OCI-LY3 (cell line): ENCODE measurements around the gene LINC01488.

ENCODE experiments used
- H2AFZ ChIP-seq: fragments of 200-600, 300-600 bp; shearing (Covaris generic); 2 replicates; pipeline ENCODE4 v1.6.0; 2014; ENCODE audit warnings: antibody characterized with exemption, low read depth, low read length
- H3K27ac ChIP-seq: fragments of 200-600, 300-600 bp; sonication (generic); 2 replicates; pipeline ENCODE4 v1.5.1; 2014; ENCODE audit warnings: mild to moderate bottlenecking, low read length, moderate library complexity, mixed read lengths
- H3K27me3 ChIP-seq: fragments of 200-600, 300-600 bp; sonication (generic); 2 replicates; pipeline ENCODE4 v1.6.1; 2014; ENCODE audit warnings: low read depth, low read length, mixed read lengths
- H3K36me3 ChIP-seq: fragments of 200-600, 300-600 bp; sonication (generic); replicated peaks from 2 replicates; pipeline ENCODE3; 2014; ENCODE audit warnings: low read depth, low read length, mixed read lengths
- H3K4me1 ChIP-seq: fragments of 300-600, 200-600 bp; sonication (generic); 2 replicates; pipeline ENCODE4 v1.6.1; 2014; ENCODE audit warnings: low read length, mixed read lengths
- H3K4me2 ChIP-seq: fragments of 200-600, 300-600 bp; sonication (generic); 2 replicates; pipeline ENCODE4 v1.6.1; 2014; ENCODE audit warnings: low read length, mixed read lengths
- H3K4me3 ChIP-seq: fragments of 300-600, 200-600 bp; sonication (generic); 2 replicates; pipeline ENCODE4 v1.5.1; 2014; ENCODE audit warnings: antibody characterized with exemption, mild to moderate bottlenecking, low read length, moderate library complexity
- H3K79me2 ChIP-seq: fragments of 300-600, 200-600 bp; shearing (Covaris generic); 2 replicates; pipeline ENCODE4 v1.6.1; 2014; ENCODE audit warnings: mild to moderate bottlenecking, low read length, mixed read lengths
- H3K9ac ChIP-seq: fragments of 300-600, 200-600 bp; shearing (Covaris generic); 2 replicates; pipeline ENCODE4 v1.6.0; 2014; ENCODE audit warnings: mild to moderate bottlenecking, low read length, moderate library complexity
- H3K9me3 ChIP-seq: fragments of 200-600, 300-600 bp; shearing (Covaris generic); 2 replicates; pipeline ENCODE4 v1.6.1; 2014; ENCODE audit warnings: low read length, mixed read lengths; ENCODE audit not compliant: insufficient read depth
- H4K20me1 ChIP-seq: fragments of 200-600, 300-600 bp; sonication (generic); 2 replicates; pipeline ENCODE4 v1.6.1; 2016; ENCODE audit warnings: low read length, mixed read lengths; ENCODE audit not compliant: insufficient read depth
- CTCF ChIP-seq: fragments of 200-600, 300-600 bp; sonication (generic); IDR thresholded peaks from 2 replicates; pipeline ENCODE4 v1.5.1; 2014; ENCODE audit warnings: antibody characterized with exemption, low read length, low read depth
- EZH2phosphoT487 ChIP-seq: fragments of 200-600 bp; shearing (Covaris generic); IDR thresholded peaks from 2 replicates; pipeline ENCODE4 v1.6.1; 2018; ENCODE audit warnings: antibody characterized with exemption, mixed run types, low read depth

Gene LINC01488

GRCh38 chr11:69462106-69462951, 19.1 kb upstream of the LINC01488 start:
- Histone ChIP-seq H2AFZ (no peak overlapping the region), H4K20me1 (no peaks in the 10 kb centered on the region), H3K4me2 (no peak overlapping the region), H3K79me2 (no peaks in the 10 kb centered on the region), H3K9me3 (peaks cover 10% of the 10 kb centered on the region; the same call in 1 of the 2 replicates), H3K27ac (no peak overlapping the region), H3K36me3 (peaks cover 3% of the 10 kb centered on the region), H3K4me3 (no peak overlapping the region), H3K9ac (no peak overlapping the region), H3K4me1 (peaks cover 4% of the 10 kb centered on the region; the same call in 1 of the 2 replicates), H3K27me3 (peaks cover 44% of the 10 kb centered on the region)
- TF ChIP-seq CTCF = no peak
- no peak for TF ChIP-seq EZH2phosphoT487

GRCh38 chr11:69463181-69463994, 18.1 kb upstream of the LINC01488 start:
- no peak for TF ChIP-seq EZH2phosphoT487
- TF ChIP-seq CTCF = no peak
- Histone ChIP-seq H3K4me2 (no peak overlapping the region), H3K9ac (no peak overlapping the region)

GRCh38 chr11:69463995-69464960, 17.2 kb upstream of the LINC01488 start:
- no peaks in the 10 kb centered on the region for H4K20me1 ChIP-seq
- no peak overlapping the region for H2AFZ ChIP-seq
- H3K79me2 ChIP-seq = no peaks in the 10 kb centered on the region
- H3K36me3 ChIP-seq = no peaks in the 10 kb centered on the region
- H3K27me3 ChIP-seq = peaks cover 36% of the 10 kb centered on the region
- H3K9ac ChIP-seq = no peak overlapping the region
- peaks cover 5% of the 10 kb centered on the region; the same call in 1 of the 2 replicates for H3K9me3 ChIP-seq
- no peak for TF ChIP-seq CTCF
- no peak for TF ChIP-seq EZH2phosphoT487
- H3K4me3 ChIP-seq = no peak overlapping the region
- H3K27ac ChIP-seq = no peak overlapping the region
- H3K4me1 ChIP-seq = peaks cover 10% of the 10 kb centered on the region
- no peak overlapping the region for H3K4me2 ChIP-seq

More at GRCh38 chr11:69463181-69463994, 18.1 kb upstream of the LINC01488 start:
- Histone ChIP-seq H3K36me3 (no peaks in the 10 kb centered on the region), H4K20me1 (no peaks in the 10 kb centered on the region), H3K4me3 (no peak overlapping the region), H3K27ac (no peak overlapping the region), H3K9me3 (peaks cover 5% of the 10 kb centered on the region; the same call in 1 of the 2 replicates), H2AFZ (no peak overlapping the region), H3K4me1 (peaks cover 10% of the 10 kb centered on the region), H3K27me3 (peaks cover 36% of the 10 kb centered on the region), H3K79me2 (no peaks in the 10 kb centered on the region)
